Measurements from ENCODE around the gene ZNF74. TPM values are rescaled to one million over a fixed set of nuclear protein-coding genes. Genes with fewer than 3 reads are reported as not detected.
A peak's percentile ranks its signal among the peaks of the same experiment; 100 is the strongest.

The ZNF74 gene
- total and polyA plus RNA-seq, 5 donors from 2014 or later = 3.4 to 5.9 (median 4.1) TPM

- Histone ChIP-seq H3K27me3 (ENCODE audit: control insufficient read depth, insufficient read depth, low read length) (no peaks in the 10 kb centered on the region), H3K36me3 (ENCODE audit: control insufficient read depth, insufficient read depth, low read length) (peaks cover 45% of the 10 kb centered on the region), H3K9me3 (ENCODE audit: control insufficient read depth in 2 of 2, low read length in 2 of 2) (no peaks in the 10 kb centered on the region), H3K27ac (ENCODE audit: insufficient read depth, low read length, poor library complexity, severe bottlenecking) (no peak overlapping the region), H3K4me3 (ENCODE audit: low read depth, low read length) (no peak overlapping the region), H3K4me1 (ENCODE audit: control insufficient read depth, insufficient read depth, low read length, poor library complexity, severe bottlenecking) (peaks cover 14% of the 10 kb centered on the region)
- no peak overlapping the region for H3K27ac Mint-ChIP-seq
- peaks cover 0 to 15% (median 8%) of the 10 kb centered on the region in 4 donors for H3K4me1 Mint-ChIP-seq
- peaks cover 26% of the 10 kb centered on the region for H3K36me3 Mint-ChIP-seq
- no peak for DNase-seq
- peak overlapping the region in 1 of 4 donors; percentile 15 for H3K4me3 Mint-ChIP-seq
- ATAC-seq (ENCODE audit: low read depth in 2 of 2) = no peak
- H3K27me3 Mint-ChIP-seq = peaks cover 20% of the 10 kb centered on the region
- H3K9me3 Mint-ChIP-seq = no peaks in the 10 kb centered on the region
These were observed 47.9 kb downstream of the ZNF74 start for GRCh38 chr22:20441631-20442484.

- Histone ChIP-seq H3K27me3 (ENCODE audit: control insufficient read depth, insufficient read depth, low read length) (no peaks in the 10 kb centered on the region), H3K27ac (ENCODE audit: insufficient read depth, low read length, poor library complexity, severe bottlenecking) (no peak overlapping the region), H3K36me3 (ENCODE audit: control insufficient read depth, insufficient read depth, low read length) (peaks cover 46% of the 10 kb centered on the region), H3K4me1 (ENCODE audit: control insufficient read depth, insufficient read depth, low read length, poor library complexity, severe bottlenecking) (peaks cover 8% of the 10 kb centered on the region), H3K4me3 (ENCODE audit: low read depth, low read length) (no peak overlapping the region), H3K9me3 (ENCODE audit: control insufficient read depth in 2 of 2, low read length in 2 of 2) (no peaks in the 10 kb centered on the region)
- ATAC-seq (ENCODE audit: low read depth in 2 of 2) (no peak), DNase-seq (no peak)
- H3K4me1 Mint-ChIP-seq = peaks cover 0 to 13% (median 7%) of the 10 kb centered on the region in 4 donors
- H3K27me3 Mint-ChIP-seq = peaks cover 15% of the 10 kb centered on the region
- peaks cover 30% of the 10 kb centered on the region for H3K36me3 Mint-ChIP-seq
- no peak overlapping the region for H3K27ac Mint-ChIP-seq
- H3K9me3 Mint-ChIP-seq = no peaks in the 10 kb centered on the region
- H3K4me3 Mint-ChIP-seq = no peak overlapping the region
These were observed 48.7 kb downstream of the ZNF74 start for GRCh38 chr22:20442485-20443284.

GRCh38 chr22:20444325-20444724 lies 50.4 kb downstream of the ZNF74 start:
- no peaks in the 10 kb centered on the region for H3K9me3 ChIP-seq (ENCODE audit: control insufficient read depth in 2 of 2, low read length in 2 of 2)
- peaks cover 4% of the 10 kb centered on the region for H3K27me3 Mint-ChIP-seq
- H3K4me1 ChIP-seq (ENCODE audit: control insufficient read depth, insufficient read depth, low read length, poor library complexity, severe bottlenecking) = no peaks in the 10 kb centered on the region
- DNase-seq (no peak), ATAC-seq (ENCODE audit: low read depth in 2 of 2) (no peak)
- H3K36me3 ChIP-seq (ENCODE audit: control insufficient read depth, insufficient read depth, low read length) = peaks cover 46% of the 10 kb centered on the region
- H3K27ac ChIP-seq (ENCODE audit: insufficient read depth, low read length, poor library complexity, severe bottlenecking) = no peak overlapping the region
- peaks cover 30% of the 10 kb centered on the region for H3K36me3 Mint-ChIP-seq
- no peak overlapping the region for H3K4me3 ChIP-seq (ENCODE audit: low read depth, low read length)
- peaks cover 0 to 7% (median 4%) of the 10 kb centered on the region in 4 donors for H3K4me1 Mint-ChIP-seq
- H3K27me3 ChIP-seq (ENCODE audit: control insufficient read depth, insufficient read depth, low read length) = no peaks in the 10 kb centered on the region
- no peak overlapping the region for H3K27ac Mint-ChIP-seq
- H3K4me3 Mint-ChIP-seq = no peak overlapping the region
- peaks cover 0 to 2% (median 0%) of the 10 kb centered on the region in 7 donors for H3K9me3 Mint-ChIP-seq

GRCh38 chr22:20446383-20446970 lies 52.5 kb downstream of the ZNF74 start:
- no peaks in the 10 kb centered on the region for H3K27me3 ChIP-seq (ENCODE audit: control insufficient read depth, insufficient read depth, low read length)
- H3K4me1 Mint-ChIP-seq = peaks cover 0 to 7% (median 2%) of the 10 kb centered on the region in 4 donors
- DNase-seq (no peak), ATAC-seq (ENCODE audit: low read depth in 2 of 2) (no peak)
- H3K4me3 ChIP-seq (ENCODE audit: low read depth, low read length) = no peak overlapping the region
- H3K9me3 Mint-ChIP-seq = peaks cover 0 to 2% (median 0%) of the 10 kb centered on the region in 7 donors
- no peaks in the 10 kb centered on the region for H3K9me3 ChIP-seq (ENCODE audit: control insufficient read depth in 2 of 2, low read length in 2 of 2)
- no peak overlapping the region for H3K27ac Mint-ChIP-seq
- H3K36me3 ChIP-seq (ENCODE audit: control insufficient read depth, insufficient read depth, low read length) = peaks cover 41% of the 10 kb centered on the region
- H3K27ac ChIP-seq (ENCODE audit: insufficient read depth, low read length, poor library complexity, severe bottlenecking) = no peak overlapping the region
- H3K27me3 Mint-ChIP-seq = no peaks in the 10 kb centered on the region
- H3K4me3 Mint-ChIP-seq = no peak overlapping the region
- H3K4me1 ChIP-seq (ENCODE audit: control insufficient read depth, insufficient read depth, low read length, poor library complexity, severe bottlenecking) = no peaks in the 10 kb centered on the region
- H3K36me3 Mint-ChIP-seq = peaks cover 39% of the 10 kb centered on the region

- Mint-ChIP-seq H3K36me3 (peaks cover 40% of the 10 kb centered on the region), H3K4me1 (peaks cover 0 to 6% (median 0%) of the 10 kb centered on the region in 4 donors), H3K9me3 (peaks cover 0 to 2% (median 0%) of the 10 kb centered on the region in 7 donors), H3K27me3 (no peaks in the 10 kb centered on the region), H3K4me3 (no peak overlapping the region), H3K27ac (no peak overlapping the region)
- H3K4me1 ChIP-seq (ENCODE audit: control insufficient read depth, insufficient read depth, low read length, poor library complexity, severe bottlenecking) = no peaks in the 10 kb centered on the region
- no peaks in the 10 kb centered on the region for H3K27me3 ChIP-seq (ENCODE audit: control insufficient read depth, insufficient read depth, low read length)
- H3K9me3 ChIP-seq (ENCODE audit: control insufficient read depth in 2 of 2, low read length in 2 of 2) = no peaks in the 10 kb centered on the region
- DNase-seq = no peak
- H3K27ac ChIP-seq (ENCODE audit: insufficient read depth, low read length, poor library complexity, severe bottlenecking) = no peak overlapping the region
- no peak overlapping the region for H3K4me3 ChIP-seq (ENCODE audit: low read depth, low read length)
- ATAC-seq (ENCODE audit: low read depth in 2 of 2) = no peak
- peaks cover 33% of the 10 kb centered on the region for H3K36me3 ChIP-seq (ENCODE audit: control insufficient read depth, insufficient read depth, low read length)
These were observed 54.7 kb downstream of the ZNF74 start for GRCh38 chr22:20448630-20449029.

- H3K27me3 Mint-ChIP-seq = no peaks in the 10 kb centered on the region
- no peak overlapping the region for H3K4me3 Mint-ChIP-seq
- H3K36me3 Mint-ChIP-seq = peaks cover 36% of the 10 kb centered on the region
- H3K9me3 Mint-ChIP-seq = peaks cover 0 to 2% (median 0%) of the 10 kb centered on the region in 7 donors
- Histone ChIP-seq H3K4me3 (ENCODE audit: low read depth, low read length) (no peak overlapping the region), H3K27ac (ENCODE audit: insufficient read depth, low read length, poor library complexity, severe bottlenecking) (no peak overlapping the region), H3K36me3 (ENCODE audit: control insufficient read depth, insufficient read depth, low read length) (peaks cover 23% of the 10 kb centered on the region), H3K4me1 (ENCODE audit: control insufficient read depth, insufficient read depth, low read length, poor library complexity, severe bottlenecking) (no peaks in the 10 kb centered on the region), H3K9me3 (ENCODE audit: control insufficient read depth in 2 of 2, low read length in 2 of 2) (no peaks in the 10 kb centered on the region), H3K27me3 (ENCODE audit: control insufficient read depth, insufficient read depth, low read length) (no peaks in the 10 kb centered on the region)
- H3K27ac Mint-ChIP-seq = peak overlapping the region in 1 of 3 donors; percentile 38
- DNase-seq = no peak
- no peak for ATAC-seq (ENCODE audit: low read depth in 2 of 2)
- H3K4me1 Mint-ChIP-seq = peaks cover 0 to 6% (median 0%) of the 10 kb centered on the region in 4 donors
These were observed 56.0 kb downstream of the ZNF74 start for GRCh38 chr22:20449819-20450550.

GRCh38 chr22:20450551-20450906 lies 56.6 kb downstream of the ZNF74 start:
- no peaks in the 10 kb centered on the region for H3K27me3 Mint-ChIP-seq
- H3K27me3 ChIP-seq (ENCODE audit: control insufficient read depth, insufficient read depth, low read length) = no peaks in the 10 kb centered on the region
- H3K27ac Mint-ChIP-seq = peak overlapping the region in 1 of 3 donors; percentile 38
- H3K27ac ChIP-seq (ENCODE audit: insufficient read depth, low read length, poor library complexity, severe bottlenecking) = no peak overlapping the region
- peaks cover 0 to 6% (median 2%) of the 10 kb centered on the region in 4 donors for H3K4me1 Mint-ChIP-seq
- no peaks in the 10 kb centered on the region for H3K4me1 ChIP-seq (ENCODE audit: control insufficient read depth, insufficient read depth, low read length, poor library complexity, severe bottlenecking)
- peaks cover 27% of the 10 kb centered on the region for H3K36me3 ChIP-seq (ENCODE audit: control insufficient read depth, insufficient read depth, low read length)
- no peak overlapping the region for H3K4me3 ChIP-seq (ENCODE audit: low read depth, low read length)
- peaks cover 0 to 2% (median 0%) of the 10 kb centered on the region in 7 donors for H3K9me3 Mint-ChIP-seq
- no peak for ATAC-seq (ENCODE audit: low read depth in 2 of 2)
- no peak for DNase-seq
- no peaks in the 10 kb centered on the region for H3K9me3 ChIP-seq (ENCODE audit: control insufficient read depth in 2 of 2, low read length in 2 of 2)
- no peak overlapping the region for H3K4me3 Mint-ChIP-seq
- peaks cover 39% of the 10 kb centered on the region for H3K36me3 Mint-ChIP-seq
